Coronary artery (tissue), 2 donors: Measurements from ENCODE around the gene NEUROG2.

Experiments
- DNase-seq: peaks from one replicate; pipeline ENCODE4 v3.0.0-alpha.2; 2017; ENCODE audit warnings: low spot score
- H3K27ac ChIP-seq, 2 donors: fragments of 200-600 bp; sonication (generic); one replicate each; pipeline ENCODE4 v1.5.1; 2016 to 2019
- H3K4me3 ChIP-seq: fragments of 200-600 bp; sonication (generic); 2 replicates; pipeline ENCODE4 v1.5.1; 2016; ENCODE audit warnings: mild to moderate bottlenecking, moderate library complexity
- TF ChIP-seq, protein P1 (sequence below): fragments of 200-600 bp; sonication (generic); IDR thresholded peaks from one replicate; pipeline ENCODE4 v1.5.1; 2019; ENCODE audit warnings: antibody characterized with exemption

NEUROG2 gene

DNA sequence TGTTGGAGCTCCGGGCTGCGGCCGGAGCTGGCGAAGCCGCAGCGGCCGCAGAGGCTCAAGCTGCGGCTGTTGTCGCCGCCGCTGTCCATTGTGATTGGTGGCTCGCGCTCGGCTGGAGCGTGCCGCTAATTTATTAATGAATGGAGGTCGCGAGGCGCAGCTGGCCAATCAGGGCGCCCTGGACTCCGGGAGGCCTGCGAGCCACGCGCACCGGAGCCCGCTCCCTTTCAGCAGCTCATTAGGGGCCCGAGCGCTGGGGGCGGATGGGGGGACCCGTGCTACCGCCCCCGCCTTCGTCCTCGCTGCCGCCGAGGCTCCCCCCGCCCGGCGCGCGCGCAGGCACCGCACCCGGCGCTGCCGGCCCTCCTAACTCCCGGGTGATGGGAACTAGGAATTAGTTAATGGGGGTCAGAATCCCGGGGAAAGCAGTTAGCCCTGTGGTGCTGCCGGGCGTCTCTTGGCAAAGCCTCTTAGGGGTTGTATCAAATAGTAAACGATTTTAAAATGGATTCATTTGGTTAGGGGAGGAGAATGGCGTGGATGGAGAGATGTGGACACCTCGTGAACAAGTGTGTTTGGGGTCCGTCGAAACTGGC lies 589 bp upstream of the NEUROG2 start:
- H3K27ac ChIP-seq: no peak overlapping the region
- TF ChIP-seq, protein P1, sequence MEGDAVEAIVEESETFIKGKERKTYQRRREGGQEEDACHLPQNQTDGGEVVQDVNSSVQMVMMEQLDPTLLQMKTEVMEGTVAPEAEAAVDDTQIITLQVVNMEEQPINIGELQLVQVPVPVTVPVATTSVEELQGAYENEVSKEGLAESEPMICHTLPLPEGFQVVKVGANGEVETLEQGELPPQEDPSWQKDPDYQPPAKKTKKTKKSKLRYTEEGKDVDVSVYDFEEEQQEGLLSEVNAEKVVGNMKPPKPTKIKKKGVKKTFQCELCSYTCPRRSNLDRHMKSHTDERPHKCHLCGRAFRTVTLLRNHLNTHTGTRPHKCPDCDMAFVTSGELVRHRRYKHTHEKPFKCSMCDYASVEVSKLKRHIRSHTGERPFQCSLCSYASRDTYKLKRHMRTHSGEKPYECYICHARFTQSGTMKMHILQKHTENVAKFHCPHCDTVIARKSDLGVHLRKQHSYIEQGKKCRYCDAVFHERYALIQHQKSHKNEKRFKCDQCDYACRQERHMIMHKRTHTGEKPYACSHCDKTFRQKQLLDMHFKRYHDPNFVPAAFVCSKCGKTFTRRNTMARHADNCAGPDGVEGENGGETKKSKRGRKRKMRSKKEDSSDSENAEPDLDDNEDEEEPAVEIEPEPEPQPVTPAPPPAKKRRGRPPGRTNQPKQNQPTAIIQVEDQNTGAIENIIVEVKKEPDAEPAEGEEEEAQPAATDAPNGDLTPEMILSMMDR: no peak
- no peak for DNase-seq
- peak overlapping the region; percentile 79 for H3K4me3 ChIP-seq

- TF ChIP-seq, protein P1: no peak
- peak overlapping the region; percentile 79 for H3K4me3 ChIP-seq
- no peak for DNase-seq
- no peak overlapping the region for H3K27ac ChIP-seq
Measured at GRCh38 chr4:112515198-112516065, 548 bp downstream of the NEUROG2 start.

DNA sequence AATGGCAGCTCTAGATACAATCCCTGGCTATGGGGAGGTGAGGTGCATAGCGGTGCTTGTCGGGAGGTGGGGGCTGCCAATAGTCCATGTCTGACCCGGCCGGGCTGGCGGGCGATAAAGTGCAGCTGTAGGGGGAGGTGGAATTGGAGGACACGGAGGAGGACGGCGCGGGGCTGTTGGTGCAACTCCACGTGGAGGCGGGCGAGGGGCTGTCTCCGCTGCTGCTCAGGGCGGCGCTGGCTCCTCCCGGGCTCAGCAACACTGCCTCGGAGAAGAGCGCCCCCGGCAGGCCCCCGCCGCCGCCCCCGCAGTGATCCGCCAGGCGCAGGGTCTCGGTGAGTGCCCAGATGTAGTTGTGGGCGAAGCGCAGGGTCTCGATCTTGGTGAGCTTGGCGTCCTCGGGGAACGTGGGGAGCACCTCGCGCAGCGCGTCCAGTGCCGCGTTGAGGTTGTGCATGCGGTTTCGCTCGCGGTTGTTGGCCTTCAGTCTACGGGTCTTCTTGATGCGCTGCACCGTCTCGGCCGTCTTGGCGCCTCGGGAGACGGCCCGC lies 1.3 kb downstream of the NEUROG2 start:
- no peak overlapping the region for H3K27ac ChIP-seq
- DNase-seq: no peak
- TF ChIP-seq, protein P1: no peak
- H3K4me3 ChIP-seq: peak overlapping the region; percentile 79

GRCh38 chr4:112513971-112514646 lies 1.9 kb downstream of the NEUROG2 start:
- TF ChIP-seq, protein P1: no peak
- Histone ChIP-seq H3K27ac (no peak overlapping the region), H3K4me3 (peak overlapping the region; percentile 79)
- DNase-seq: no peak

DNA sequence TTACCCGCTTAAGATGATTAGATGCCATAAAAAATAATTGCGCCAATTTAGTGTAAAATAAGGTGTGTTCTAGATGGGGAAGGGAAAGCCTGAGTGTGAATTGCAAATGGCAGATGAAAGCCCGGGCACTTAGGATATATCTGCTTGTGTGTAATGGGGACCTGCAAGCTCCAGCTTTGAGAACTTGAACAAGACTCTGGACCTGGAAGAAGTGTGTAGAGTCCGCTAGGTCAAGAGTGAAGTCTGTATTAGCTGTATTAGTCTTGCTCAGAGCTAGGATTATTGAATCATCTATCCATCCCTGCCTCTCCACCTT lies 4.2 kb downstream of the NEUROG2 start:
- Histone ChIP-seq H3K4me3 (no peak overlapping the region), H3K27ac (no peak overlapping the region)
- no peak for DNase-seq
- TF ChIP-seq, protein P1: no peak

- Histone ChIP-seq H3K27ac (no peak overlapping the region), H3K4me3 (peak overlapping the region; percentile 66)
- TF ChIP-seq, protein P1: no peak
- no peak for DNase-seq
Measured at GRCh38 chr4:112511093-112511802, 4.7 kb downstream of the NEUROG2 start.
